Stimulated activated CD8-positive, alpha-beta memory T cell treated with anti-CD3 and anti-CD28 coated beads, Interleukin-15, amount 100 ng/mL, for 4 hours (primary cell): ENCODE data around the gene MEG3.
"Not testable (repeated sequence)": the region's sequence is repeated elsewhere in the genome, so short reads cannot be mapped to it uniquely, and the experiment has no call there.

Experiments
- DNase-seq, 2 donors: peaks; one replicate each; pipeline ENCODE4 v3.0.0-alpha.2; 2020; ENCODE audit warnings: low read depth in 2 of 2

Gene MEG3

GRCh38 chr14:100788942-100789341, 37.0 kb upstream of the MEG3 start:
- DNase-seq: no peak

DNA sequence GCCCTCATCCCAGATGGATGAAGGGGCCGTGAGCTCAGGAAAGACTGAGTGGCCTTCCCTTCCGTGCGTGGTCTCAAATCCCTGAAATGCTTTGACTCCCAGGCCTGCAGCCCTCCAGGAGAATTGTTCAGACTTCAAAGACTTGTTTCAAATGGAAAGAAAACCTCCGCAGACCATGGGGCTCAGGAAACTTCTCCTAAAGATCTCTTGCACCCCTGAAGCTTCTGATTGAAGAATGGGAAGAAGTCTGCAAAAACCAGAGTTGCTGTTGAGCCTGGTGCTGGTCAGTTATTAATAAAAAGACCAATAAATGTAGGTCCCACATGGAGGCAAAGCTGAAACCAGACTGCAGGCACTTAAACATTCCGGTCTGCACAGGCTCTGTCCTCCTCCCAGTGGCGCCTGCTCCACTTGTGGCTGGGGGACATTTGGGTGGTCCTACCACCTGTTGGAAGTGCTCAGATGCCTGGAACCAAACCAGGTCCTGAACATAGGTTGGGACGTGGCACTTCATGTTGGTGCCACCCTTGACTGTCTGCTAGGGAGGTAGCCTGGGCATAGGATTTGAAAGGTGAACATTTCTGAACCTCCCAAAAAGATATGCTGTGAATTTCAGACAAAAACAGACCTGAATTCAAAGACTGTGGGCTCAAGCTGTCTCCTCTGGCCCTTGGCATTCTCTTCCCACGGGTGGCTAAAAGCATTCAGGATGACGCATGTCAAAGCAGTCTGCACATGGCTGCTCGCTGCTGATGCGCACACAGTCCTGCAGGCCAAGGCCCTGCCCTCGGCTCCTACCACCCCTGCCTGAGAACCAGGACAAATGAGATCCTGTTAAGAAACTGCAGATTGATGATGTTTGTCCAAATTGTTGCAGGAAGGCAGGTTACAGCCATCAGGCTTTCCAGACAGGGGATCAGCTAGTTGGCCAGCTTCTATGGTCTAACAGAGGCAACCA, 36.2 kb upstream of the MEG3 start:
- no peak for DNase-seq

GRCh38 chr14:100790502-100791347, 35.2 kb upstream of the MEG3 start:
- no peak for DNase-seq

GRCh38 chr14:100791348-100791735, 34.6 kb upstream of the MEG3 start:
- no peak for DNase-seq

GRCh38 chr14:100791995-100792394, 33.9 kb upstream of the MEG3 start:
- no peak for DNase-seq

- no peak for DNase-seq
Observed at GRCh38 chr14:100796946-100797345, 29.0 kb upstream of the MEG3 start.

DNA sequence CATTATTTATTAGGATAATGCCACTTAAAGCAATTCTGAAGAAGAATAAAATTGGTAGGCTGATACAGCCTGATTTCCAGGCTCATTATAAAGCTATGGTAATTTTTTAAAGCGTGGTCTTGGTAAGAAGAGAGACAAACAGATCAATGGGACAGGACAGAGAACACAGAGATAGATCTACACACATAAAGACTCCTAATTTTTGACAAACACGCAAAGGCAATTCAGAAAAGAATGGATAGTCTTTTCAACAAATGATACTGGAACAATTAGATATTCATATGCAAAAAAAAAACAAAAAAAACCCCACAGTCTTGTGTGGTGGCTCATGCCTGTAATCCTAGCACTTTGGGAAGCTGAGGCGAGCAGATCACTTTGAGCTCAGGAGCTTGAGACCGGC, 25.9 kb upstream of the MEG3 start:
- DNase-seq: no peak

DNA sequence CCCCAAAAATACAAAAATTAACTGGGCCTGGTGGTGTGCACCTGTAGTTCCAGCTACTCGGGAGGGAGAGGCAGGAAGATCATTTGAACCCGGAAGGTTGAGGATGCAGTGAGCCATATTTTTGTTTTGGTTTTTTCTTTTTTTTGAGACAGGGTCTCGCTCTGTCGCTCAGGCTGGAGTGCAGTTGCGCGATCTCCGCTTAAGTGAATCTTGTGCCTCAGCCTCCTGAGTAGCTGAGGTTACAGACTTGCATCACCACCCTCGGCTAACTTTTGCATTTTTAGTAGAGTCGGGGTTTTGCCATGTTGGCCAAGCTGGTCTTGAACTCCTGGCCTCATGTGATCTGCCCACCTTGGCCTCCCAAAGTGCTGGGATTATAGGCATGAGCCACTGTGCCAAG, 24.5 kb upstream of the MEG3 start:
- DNase-seq: not testable (repeated sequence)

DNA sequence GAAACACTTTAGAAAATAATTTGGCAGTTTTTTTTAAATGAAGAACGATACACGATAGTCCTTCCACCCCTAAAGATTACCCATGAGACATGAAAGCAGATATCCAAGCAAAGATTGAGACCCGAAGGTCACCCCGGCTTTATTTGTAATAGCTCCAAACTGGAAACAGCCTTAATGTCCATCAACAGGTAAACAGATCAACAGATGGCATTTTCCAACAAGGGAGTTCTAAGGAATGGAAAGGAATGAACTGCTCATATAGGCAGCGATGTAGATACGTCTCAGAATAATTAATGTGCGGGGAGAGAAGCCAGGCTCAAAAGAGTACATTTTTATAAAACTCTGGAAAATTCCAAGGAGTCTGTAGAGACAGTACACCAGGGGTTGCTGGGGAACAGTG, 23.7 kb upstream of the MEG3 start:
- DNase-seq: no peak

- DNase-seq: no peak
Observed at GRCh38 chr14:100802766-100803165, 23.2 kb upstream of the MEG3 start.

DNA sequence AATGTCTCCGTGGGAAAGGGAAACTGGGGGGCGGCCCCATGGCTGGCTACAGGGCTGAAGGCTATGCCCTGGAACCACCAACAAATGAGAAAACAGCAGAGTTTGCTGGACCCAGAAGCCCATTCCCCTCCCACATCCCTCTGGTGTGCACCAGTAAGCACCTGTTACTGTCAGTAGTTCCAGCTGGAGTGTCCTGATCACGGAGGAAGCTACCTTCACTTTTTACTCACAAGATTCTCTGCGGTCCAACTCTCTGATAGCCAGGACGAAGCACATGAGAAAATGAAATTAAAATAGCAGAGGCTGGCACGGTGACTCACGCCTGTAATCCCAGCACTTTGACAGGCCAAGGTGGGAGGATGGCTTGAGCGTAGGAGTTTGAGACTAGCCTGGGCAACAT, 22.7 kb upstream of the MEG3 start:
- no peak for DNase-seq

- no peak for DNase-seq
Observed at GRCh38 chr14:100803676-100804075, 22.2 kb upstream of the MEG3 start.

- DNase-seq: no peak
Observed at GRCh38 chr14:100804138-100804537, 21.8 kb upstream of the MEG3 start.

DNA sequence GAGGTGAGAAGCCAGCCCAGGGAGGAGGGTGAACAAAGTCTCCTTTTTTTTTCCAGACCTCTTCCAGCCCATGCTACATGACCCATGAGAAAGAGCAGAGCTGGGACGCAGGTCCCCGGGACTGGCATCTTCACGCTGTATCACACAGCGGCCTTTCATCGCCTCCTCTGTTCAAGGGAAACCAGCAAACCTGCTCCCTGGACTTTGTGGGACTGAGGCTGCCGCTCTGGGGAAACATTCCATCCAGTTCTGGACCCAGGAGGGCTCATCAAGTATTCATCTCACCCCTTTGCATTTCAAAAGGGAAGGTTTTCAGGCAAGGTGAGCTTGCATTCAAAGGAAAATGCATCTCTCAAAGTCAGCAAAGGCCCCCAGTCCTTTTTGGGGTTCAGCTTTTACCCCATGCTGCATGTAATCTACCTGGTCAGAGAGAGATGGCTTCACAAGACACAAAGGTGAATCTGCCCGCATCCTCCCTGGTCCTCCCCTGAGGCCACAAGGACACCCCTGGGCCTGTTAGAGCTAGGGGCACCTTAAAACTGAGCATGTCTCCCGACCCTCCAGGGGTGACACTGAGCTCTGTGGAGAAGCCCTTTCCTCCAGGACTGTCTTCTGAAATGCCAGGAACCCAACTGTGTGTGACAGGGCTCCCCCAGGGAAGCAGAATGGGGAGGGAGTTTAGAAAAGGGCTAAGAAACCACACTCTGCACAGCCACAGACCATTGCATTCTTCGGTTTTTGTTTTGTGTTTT, 21.2 kb upstream of the MEG3 start:
- no peak for DNase-seq

DNA sequence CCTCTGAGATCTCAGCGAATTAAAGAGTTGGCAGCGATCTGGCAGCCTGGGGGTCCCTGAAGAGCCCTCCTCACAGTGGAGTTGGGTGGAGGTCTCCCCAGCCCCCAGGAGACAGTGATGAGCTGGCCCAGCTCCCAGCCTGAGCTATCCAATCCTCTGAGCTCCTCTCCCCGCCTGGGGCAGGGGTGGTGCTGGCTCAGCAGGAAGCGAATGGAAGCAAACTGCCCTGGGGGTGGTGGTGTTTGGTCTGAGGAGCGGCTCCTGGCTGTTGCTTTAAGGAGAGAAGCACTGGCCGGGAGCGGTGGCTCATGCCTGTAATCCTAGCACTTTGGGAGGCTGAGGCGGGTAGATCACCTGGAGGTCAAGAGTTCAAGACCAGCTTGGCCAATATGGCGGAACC, 19.5 kb upstream of the MEG3 start:
- DNase-seq: no peak

- no peak for DNase-seq
Observed at GRCh38 chr14:100807496-100807895, 18.4 kb upstream of the MEG3 start.

DNA sequence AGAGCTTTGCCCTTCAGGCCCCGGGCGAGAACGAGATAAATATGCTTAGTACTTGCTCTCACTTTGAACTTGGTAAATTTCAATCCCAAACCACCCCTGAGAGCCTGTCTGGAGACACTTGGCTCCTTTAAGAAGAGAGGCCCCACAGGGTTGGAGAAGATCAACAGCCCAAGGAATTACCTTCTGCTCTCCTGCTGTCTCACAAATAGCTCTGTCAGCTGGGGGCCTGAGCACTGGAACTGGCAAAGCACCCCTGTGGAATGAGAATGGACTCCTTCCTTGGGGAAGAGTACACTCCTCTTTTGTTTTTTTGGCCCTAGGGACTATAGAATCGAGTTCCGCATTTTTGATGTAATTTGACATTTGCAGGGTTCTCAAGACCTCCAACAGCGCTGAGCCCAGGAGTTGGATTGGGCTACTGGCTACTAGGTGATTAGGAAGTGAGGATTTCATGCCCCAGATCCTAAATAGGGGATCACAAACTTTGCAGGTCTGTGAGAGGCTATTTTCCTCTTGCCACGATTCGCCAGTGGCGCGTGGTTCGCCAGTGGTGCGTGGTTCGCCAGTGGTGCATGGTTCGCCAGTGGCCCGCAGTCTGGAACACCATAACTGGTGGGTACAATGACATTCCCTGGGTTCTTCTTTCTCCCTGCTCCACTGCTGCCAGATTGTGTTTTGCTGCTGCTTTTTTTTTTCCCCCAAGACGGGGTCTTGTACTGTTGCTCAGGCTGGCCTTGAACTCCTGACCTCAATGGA, 17.8 kb upstream of the MEG3 start:
- no peak for DNase-seq

DNA sequence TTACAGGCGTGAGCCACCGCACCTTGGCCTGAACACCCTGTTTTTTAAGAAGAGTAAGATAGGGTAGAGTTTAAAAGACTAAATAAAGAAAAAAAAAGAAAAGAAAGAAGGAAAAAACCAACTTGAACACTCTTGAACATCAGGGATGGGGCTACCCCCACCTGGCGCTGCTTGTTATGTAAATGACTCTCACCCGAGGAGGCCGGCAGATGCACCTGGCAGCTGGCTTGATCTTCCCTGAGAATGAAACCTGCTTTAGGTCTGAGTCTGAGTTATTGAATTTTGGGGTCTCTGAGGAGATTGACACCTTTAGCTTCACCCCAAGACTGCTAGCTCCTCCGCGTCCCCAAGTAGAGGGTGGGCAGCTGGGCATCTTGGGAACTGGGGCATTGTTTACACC, 15.5 kb upstream of the MEG3 start:
- DNase-seq: no peak

- no peak for DNase-seq
Observed at GRCh38 chr14:100810861-100811461, 15.0 kb upstream of the MEG3 start.

GRCh38 chr14:100813291-100813690, 12.6 kb upstream of the MEG3 start:
- no peak for DNase-seq
